Hepatic stellate cell (primary cell): ENCODE measurements around the gene ARHGDIA.

ENCODE experiments used
- DNase-seq: peaks from one replicate; pipeline ENCODE4 v3.0.0; 2011; ENCODE audit warnings: low spot score

The ARHGDIA gene

GRCh38 chr17:81863833-81864768 is 7.0 kb downstream of the ARHGDIA start:
- no peak for DNase-seq

- no peak for DNase-seq
Measured at GRCh38 chr17:81863123-81863675, 7.9 kb downstream of the ARHGDIA start.

GRCh38 chr17:81860756-81861568 is 10.2 kb downstream of the ARHGDIA start:
- DNase-seq = peak; percentile 100

GRCh38 chr17:81859906-81860755 is 11.0 kb downstream of the ARHGDIA start, which contains the start of gene P4HB:
P4HB (minus strand) TSS chr17:81860535; CDS start chr17:81860471, 64 bp downstream.
- no peak for DNase-seq

- no peak for DNase-seq
Measured at GRCh38 chr17:81858967-81859905, 11.9 kb downstream of the ARHGDIA start.

GRCh38 chr17:81858170-81858966 is 12.8 kb downstream of the ARHGDIA start:
- no peak for DNase-seq

- no peak for DNase-seq
Measured at GRCh38 chr17:81854974-81855774, 16.0 kb downstream of the ARHGDIA start.

GRCh38 chr17:81852237-81852636 is 18.9 kb downstream of the ARHGDIA start:
- DNase-seq = no peak

- no peak for DNase-seq
Measured at GRCh38 chr17:81851423-81851822, 19.7 kb downstream of the ARHGDIA start.

- DNase-seq = no peak
Measured at GRCh38 chr17:81849457-81849856, 21.7 kb downstream of the ARHGDIA start.

- DNase-seq = no peak
Measured at GRCh38 chr17:81846743-81847689, 24.1 kb downstream of the ARHGDIA start.

GRCh38 chr17:81845881-81846742 is 25.0 kb downstream of the ARHGDIA start:
- DNase-seq = no peak

- DNase-seq = no peak
Measured at GRCh38 chr17:81845361-81845760, 25.8 kb downstream of the ARHGDIA start.

GRCh38 chr17:81844887-81845286 is 26.2 kb downstream of the ARHGDIA start:
- no peak for DNase-seq

GRCh38 chr17:81844327-81844851 is 26.7 kb downstream of the ARHGDIA start:
- DNase-seq = no peak

- DNase-seq = no peak
Measured at GRCh38 chr17:81843713-81844326, 27.3 kb downstream of the ARHGDIA start.
